PC-3 (cell line): Measurements from ENCODE around the gene ABCB7. TPM values are rescaled to one million over a fixed set of nuclear protein-coding genes. Genes with fewer than 3 reads are reported as not detected.

Experiments used
- ATAC-seq: fragments of 200-7000 bp; cut with Tn5 transposase; 2 replicates; pipeline ENCODE4 v1.9.1; 2020; ENCODE audit warnings: mild to moderate bottlenecking, moderate library complexity
- BruUV-seq: library from RNA; stranded (reverse); fragments of 400-500 nt; replicated peaks from 2 replicates; lab custom pipeline; 2021; lab: Mats Ljungman, UMichigan
- CTCF ChIA-PET: fragments of 300-600 bp; sonication (Branson Sonifier 250); formaldehyde crosslinking; loops from one replicate; lab custom pipeline; 2022; ENCODE audit warnings: antibody characterized with exemption; lab: Charles Lee
- POLR2A ChIA-PET: fragments of 300-600 bp; sonication (Branson Sonifier 250); formaldehyde crosslinking; loops from one replicate; lab custom pipeline; 2022; ENCODE audit warnings: antibody characterized with exemption; ENCODE audit not compliant: unreplicated experiment; lab: Charles Lee
- DNase-seq: peaks from one replicate; pipeline ENCODE4 v3.0.0-alpha.2; 2015
- H2AFZ ChIP-seq: fragments of 300-600 bp; sonication (generic); 2 replicates; pipeline ENCODE4 v1.6.0; 2016; ENCODE audit warnings: antibody characterized with exemption, low read length
- H3F3A ChIP-seq: fragments of 300-600 bp; sonication (generic); one replicate; pipeline ENCODE4 v1.6.0; 2017; ENCODE audit warnings: antibody characterized with exemption, low read length, control low read depth, mild to moderate bottlenecking; ENCODE audit not compliant: unreplicated experiment
- H3K27ac ChIP-seq: fragments of 300-600 bp; sonication (generic); 2 replicates; pipeline ENCODE4 v1.5.1; 2016; ENCODE audit warnings: mild to moderate bottlenecking, low read length
- H3K27me3 ChIP-seq: fragments of 300-600 bp; sonication (generic); 2 replicates; pipeline ENCODE4 v1.6.1; 2016; ENCODE audit warnings: low read length, mixed read lengths
- H3K36me3 ChIP-seq: fragments of 300-600 bp; sonication (generic); 2 replicates; pipeline ENCODE4 v1.6.1; 2016; ENCODE audit warnings: low read depth, mixed run types, low read length, mixed read lengths
- H3K4me1 ChIP-seq: fragments of 300-600 bp; sonication (generic); 2 replicates; pipeline ENCODE4 v1.5.1; 2016; ENCODE audit warnings: low read length; ENCODE audit not compliant: insufficient read depth
- H3K4me2 ChIP-seq: fragments of 300-600 bp; sonication (generic); 2 replicates; pipeline ENCODE4 v1.6.0; 2016; ENCODE audit warnings: low read length
- H3K4me3 ChIP-seq: fragments of 300-600 bp; sonication (generic); 2 replicates; pipeline ENCODE4 v1.5.1; 2016; ENCODE audit warnings: mild to moderate bottlenecking, low read length, mixed read lengths
- H3K79me2 ChIP-seq: fragments of 300-600 bp; sonication (generic); 2 replicates; pipeline ENCODE4 v1.6.1; 2017; ENCODE audit warnings: low read length, mixed read lengths
- H3K9ac ChIP-seq: fragments of 300-600 bp; sonication (generic); 2 replicates; pipeline ENCODE4 v1.6.0; 2016; ENCODE audit warnings: mild to moderate bottlenecking, low read length
- H3K9me2 ChIP-seq: fragments of 300-600 bp; sonication (generic); replicated peaks from 2 replicates; pipeline ENCODE4 v1.6.1; 2016; ENCODE audit warnings: mixed run types, low read length, mixed read lengths
- H3K9me3 ChIP-seq: fragments of 300-600 bp; sonication (generic); 2 replicates; pipeline ENCODE4 v1.6.1; 2016; ENCODE audit warnings: low read length, mixed read lengths
- H4K20me1 ChIP-seq: fragments of 300-600 bp; sonication (generic); 2 replicates; pipeline ENCODE4 v1.6.1; 2016; ENCODE audit warnings: low read length, mixed read lengths
- EZH2 ChIP-seq: fragments of 300-600 bp; sonication (generic); IDR thresholded peaks from one replicate; pipeline ENCODE4 v1.6.1; 2017; ENCODE audit warnings: antibody characterized with exemption, mild to moderate bottlenecking, low read length; ENCODE audit not compliant: unreplicated experiment
- EZH2phosphoT487 ChIP-seq: fragments of 300-600 bp; sonication (generic); IDR thresholded peaks from 2 replicates; pipeline ENCODE4 v1.6.1; 2018; ENCODE audit warnings: mild to moderate bottlenecking, antibody characterized with exemption, low read length, borderline replicate concordance
- intact Hi-C: fragments of 100-400 bp; cut with micrococcal nuclease; formaldehyde crosslinking; loops from 2 replicates; pipeline ENCODE4 v1.9.0; 2023
- total RNA-seq: library from RNA; depleted of rRNA; stranded (reverse); fragments of >200 nt; gene quantifications from 2 replicates; pipeline ENCODE4 v1.2.3, GENCODE V29; 2014
- TF ChIP-seq, protein P1 (sequence below): fragments of 300-600 bp; sonication (generic); conservative IDR thresholded peaks from 2 replicates; pipeline ENCODE4 v1.5.1; 2017; ENCODE audit warnings: antibody characterized with exemption, low read depth, mild to moderate bottlenecking, low read length

ABCB7 gene
- total RNA-seq, 1 experiment from 2014 or later: 34.6 TPM

DNA sequence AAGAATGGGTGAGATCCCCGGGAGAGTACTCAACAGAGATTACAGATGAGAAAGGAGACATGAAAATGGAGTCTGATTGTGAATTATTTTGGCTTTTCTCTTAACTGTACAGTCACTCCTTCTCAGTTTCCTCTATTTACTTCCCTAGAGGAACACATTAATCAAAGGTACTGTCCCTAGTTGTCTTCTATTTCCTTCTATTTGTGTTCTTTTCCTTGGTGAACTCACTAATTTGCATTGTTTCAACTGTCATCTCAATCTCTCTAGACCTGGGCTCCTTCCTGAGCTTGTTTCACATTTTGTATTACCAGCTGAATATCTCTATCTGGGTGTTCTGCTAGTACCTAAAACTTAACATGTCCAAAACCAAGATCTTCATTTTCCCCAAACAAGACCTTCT, 59.8 kb downstream of the ABCB7 start:
- Histone ChIP-seq H3K27ac (no peak overlapping the region), H3K27me3 (no peaks in the 10 kb centered on the region), H3K9me3 (no peaks in the 10 kb centered on the region), H3K4me1 (no peaks in the 10 kb centered on the region), H3K4me2 (no peak overlapping the region), H3K4me3 (no peak overlapping the region), H3K9ac (no peak overlapping the region), H4K20me1 (no peaks in the 10 kb centered on the region), H3F3A (no peaks in the 10 kb centered on the region), H3K79me2 (no peaks in the 10 kb centered on the region), H3K9me2 (no peaks in the 10 kb centered on the region), H3K36me3 (peaks cover 8% of the 10 kb centered on the region; the same call in 1 of the 2 replicates), H2AFZ (no peak overlapping the region)
- DNase-seq (no peak), ATAC-seq (no peak)
- CTCF ChIA-PET: no interaction called here
- POLR2A ChIA-PET: no interaction called here
- intact Hi-C loops: no loop called here
- TF ChIP-seq EZH2: no peak
- no peak for TF ChIP-seq EZH2phosphoT487
- no TSS peak for BruUV-seq

DNA sequence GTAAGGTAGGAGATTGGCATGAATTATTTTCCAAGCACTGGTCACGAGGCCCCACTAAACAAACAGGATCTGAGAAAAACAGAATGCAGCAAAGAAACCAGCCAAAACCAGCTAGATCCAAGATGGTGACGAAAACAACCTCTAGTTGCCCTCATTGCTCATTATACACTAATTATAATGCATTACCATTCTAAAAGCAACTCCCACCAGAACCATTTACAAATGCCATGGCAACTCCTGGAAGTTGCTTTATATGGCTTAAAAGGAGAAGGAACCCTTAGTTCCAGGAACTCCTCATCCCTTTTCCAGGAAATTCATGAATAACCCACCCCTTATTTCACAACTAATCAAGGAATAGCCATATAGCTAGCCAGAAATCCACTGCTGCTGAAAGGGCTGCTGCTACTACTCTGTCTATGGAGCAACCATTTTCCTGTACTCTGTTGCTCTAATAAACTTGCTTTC, 69.3 kb downstream of the ABCB7 start:
- intact Hi-C loops: no loop called here
- H2AFZ ChIP-seq: no peak overlapping the region
- ChIA-PET POLR2A (no interaction called here), CTCF (no interaction called here)
- H3K4me3 ChIP-seq: no peak overlapping the region
- H3K9me3 ChIP-seq: no peaks in the 10 kb centered on the region
- no peaks in the 10 kb centered on the region for H3K27me3 ChIP-seq
- H3F3A ChIP-seq: no peaks in the 10 kb centered on the region
- DNase-seq: no peak
- no TSS peak for BruUV-seq
- no peak overlapping the region for H3K27ac ChIP-seq
- H4K20me1 ChIP-seq: no peaks in the 10 kb centered on the region
- H3K9me2 ChIP-seq: no peaks in the 10 kb centered on the region
- H3K4me1 ChIP-seq: no peaks in the 10 kb centered on the region
- TF ChIP-seq, protein P1, sequence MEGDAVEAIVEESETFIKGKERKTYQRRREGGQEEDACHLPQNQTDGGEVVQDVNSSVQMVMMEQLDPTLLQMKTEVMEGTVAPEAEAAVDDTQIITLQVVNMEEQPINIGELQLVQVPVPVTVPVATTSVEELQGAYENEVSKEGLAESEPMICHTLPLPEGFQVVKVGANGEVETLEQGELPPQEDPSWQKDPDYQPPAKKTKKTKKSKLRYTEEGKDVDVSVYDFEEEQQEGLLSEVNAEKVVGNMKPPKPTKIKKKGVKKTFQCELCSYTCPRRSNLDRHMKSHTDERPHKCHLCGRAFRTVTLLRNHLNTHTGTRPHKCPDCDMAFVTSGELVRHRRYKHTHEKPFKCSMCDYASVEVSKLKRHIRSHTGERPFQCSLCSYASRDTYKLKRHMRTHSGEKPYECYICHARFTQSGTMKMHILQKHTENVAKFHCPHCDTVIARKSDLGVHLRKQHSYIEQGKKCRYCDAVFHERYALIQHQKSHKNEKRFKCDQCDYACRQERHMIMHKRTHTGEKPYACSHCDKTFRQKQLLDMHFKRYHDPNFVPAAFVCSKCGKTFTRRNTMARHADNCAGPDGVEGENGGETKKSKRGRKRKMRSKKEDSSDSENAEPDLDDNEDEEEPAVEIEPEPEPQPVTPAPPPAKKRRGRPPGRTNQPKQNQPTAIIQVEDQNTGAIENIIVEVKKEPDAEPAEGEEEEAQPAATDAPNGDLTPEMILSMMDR: no peak
- TF ChIP-seq EZH2phosphoT487 (no peak), EZH2 (no peak)
- no peak overlapping the region for H3K9ac ChIP-seq
- no peaks in the 10 kb centered on the region for H3K36me3 ChIP-seq
- no peak for ATAC-seq
- H3K79me2 ChIP-seq: no peaks in the 10 kb centered on the region
- no peak overlapping the region for H3K4me2 ChIP-seq

DNA sequence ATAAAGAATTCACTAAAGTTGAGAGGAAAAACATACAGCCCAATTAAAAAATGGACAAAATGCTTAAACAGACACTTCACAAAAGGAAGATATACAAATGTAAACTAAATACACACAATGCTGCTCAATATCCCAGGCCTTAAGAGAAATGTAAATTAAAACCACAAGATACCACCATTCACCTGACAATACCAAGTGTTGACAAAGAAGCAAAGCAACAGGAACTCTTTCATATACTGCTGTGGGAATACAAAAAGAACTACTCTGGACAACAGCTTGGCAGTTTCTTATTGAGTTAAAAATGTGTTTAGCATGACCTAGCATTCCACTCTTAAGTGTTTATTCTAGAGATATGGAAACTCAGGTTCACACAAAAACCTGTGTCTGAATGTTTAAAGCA, 71.3 kb downstream of the ABCB7 start:
- Histone ChIP-seq H3K9me3 (no peaks in the 10 kb centered on the region), H3K4me2 (no peak overlapping the region), H3K79me2 (no peaks in the 10 kb centered on the region), H3K27me3 (no peaks in the 10 kb centered on the region), H3K27ac (no peak overlapping the region), H3F3A (no peaks in the 10 kb centered on the region), H3K36me3 (no peaks in the 10 kb centered on the region), H3K9ac (no peak overlapping the region), H2AFZ (no peak overlapping the region), H3K4me1 (no peaks in the 10 kb centered on the region), H4K20me1 (no peaks in the 10 kb centered on the region), H3K9me2 (no peaks in the 10 kb centered on the region), H3K4me3 (no peak overlapping the region)
- DNase-seq (no peak), ATAC-seq (no peak)
- CTCF ChIA-PET: no interaction called here
- POLR2A ChIA-PET: no interaction called here
- TF ChIP-seq EZH2: no peak
- intact Hi-C loops: no loop called here
- BruUV-seq: no TSS peak

DNA sequence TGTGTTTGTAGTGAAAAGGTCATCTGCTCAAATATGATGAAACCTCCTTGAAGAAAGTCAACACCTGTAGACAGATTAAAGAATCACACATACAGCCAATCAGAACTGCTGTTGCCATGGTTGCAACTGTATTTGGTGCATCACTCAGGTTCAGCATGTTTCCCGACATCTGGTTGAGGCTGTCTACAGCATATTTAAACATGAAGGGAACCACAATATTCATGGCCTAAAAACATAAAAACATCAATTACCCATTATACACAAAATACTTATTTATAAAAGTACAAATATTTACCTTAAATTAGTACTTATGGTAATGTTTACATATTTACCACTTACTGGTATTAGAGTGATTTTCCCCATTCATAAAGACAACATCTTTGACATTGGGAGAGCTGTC, 79.7 kb downstream of the ABCB7 start:
- H3K27ac ChIP-seq: no peak overlapping the region
- no peaks in the 10 kb centered on the region for H3K36me3 ChIP-seq
- 0 out of 2 replicates have a peak, but pooled peaks cover 7% of the 10 kb centered on the region for H3K4me1 ChIP-seq
- H3K9me3 ChIP-seq: no peaks in the 10 kb centered on the region
- H3K9me2 ChIP-seq: no peaks in the 10 kb centered on the region
- H2AFZ ChIP-seq: no peak overlapping the region
- ChIA-PET CTCF (no interaction called here), POLR2A (interaction anchor here (0.6 kb wide), 1 partner anchor 838 kb away, joined by 3 read pairs; no protein-coding TSS in a partner anchor)
- no TSS peak for BruUV-seq
- no peaks in the 10 kb centered on the region for H3F3A ChIP-seq
- no peak overlapping the region for H3K4me3 ChIP-seq
- no peak for DNase-seq
- H3K79me2 ChIP-seq: no peaks in the 10 kb centered on the region
- no peak overlapping the region for H3K4me2 ChIP-seq
- no peak for ATAC-seq
- H3K9ac ChIP-seq: no peak overlapping the region
- TF ChIP-seq, protein P1: no peak
- TF ChIP-seq EZH2phosphoT487 (no peak), EZH2 (no peak)
- no peaks in the 10 kb centered on the region for H4K20me1 ChIP-seq
- no peaks in the 10 kb centered on the region for H3K27me3 ChIP-seq
- intact Hi-C loops: no loop called here
